OCI-LY7 (cell line): ENCODE data around the gene GXYLT1.

Source experiments
- EZH2phosphoT487 ChIP-seq: fragments of 200-600 bp; sonication (generic); IDR thresholded peaks from 2 replicates; pipeline ENCODE4 v1.6.1; 2018; ENCODE audit warnings: low read depth, borderline replicate concordance, mild to moderate bottlenecking, mixed run types, antibody characterized with exemption, low read length, moderate library complexity, mixed read lengths
- TF ChIP-seq, protein P1 (sequence below): fragments of 200-600 bp; sonication (generic); conservative IDR thresholded peaks from 2 replicates; pipeline ENCODE4 v1.5.1; 2014; ENCODE audit warnings: mild to moderate bottlenecking, antibody characterized with exemption, low read length, moderate library complexity, mixed read lengths

DNA sequence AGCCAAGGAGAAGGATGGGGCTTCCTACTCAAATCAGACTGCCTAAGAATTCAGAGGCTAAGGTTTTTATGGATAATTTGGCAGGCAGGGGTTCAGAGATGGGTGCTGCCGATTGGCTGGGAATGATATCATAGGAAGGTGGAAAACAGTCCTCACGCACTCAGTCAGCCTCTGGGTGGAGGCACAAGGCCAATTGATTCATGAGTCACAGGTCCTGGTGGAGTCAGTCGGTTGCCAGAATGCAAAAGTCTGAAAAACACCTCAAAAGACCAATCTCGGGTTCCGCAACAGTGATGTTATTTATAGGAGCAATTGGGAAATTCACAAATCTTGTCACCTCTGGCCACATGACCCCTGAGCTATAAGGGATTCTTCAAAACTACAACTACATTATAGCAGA, 105.5 kb downstream of the GXYLT1 start:
- TF ChIP-seq, protein P1, sequence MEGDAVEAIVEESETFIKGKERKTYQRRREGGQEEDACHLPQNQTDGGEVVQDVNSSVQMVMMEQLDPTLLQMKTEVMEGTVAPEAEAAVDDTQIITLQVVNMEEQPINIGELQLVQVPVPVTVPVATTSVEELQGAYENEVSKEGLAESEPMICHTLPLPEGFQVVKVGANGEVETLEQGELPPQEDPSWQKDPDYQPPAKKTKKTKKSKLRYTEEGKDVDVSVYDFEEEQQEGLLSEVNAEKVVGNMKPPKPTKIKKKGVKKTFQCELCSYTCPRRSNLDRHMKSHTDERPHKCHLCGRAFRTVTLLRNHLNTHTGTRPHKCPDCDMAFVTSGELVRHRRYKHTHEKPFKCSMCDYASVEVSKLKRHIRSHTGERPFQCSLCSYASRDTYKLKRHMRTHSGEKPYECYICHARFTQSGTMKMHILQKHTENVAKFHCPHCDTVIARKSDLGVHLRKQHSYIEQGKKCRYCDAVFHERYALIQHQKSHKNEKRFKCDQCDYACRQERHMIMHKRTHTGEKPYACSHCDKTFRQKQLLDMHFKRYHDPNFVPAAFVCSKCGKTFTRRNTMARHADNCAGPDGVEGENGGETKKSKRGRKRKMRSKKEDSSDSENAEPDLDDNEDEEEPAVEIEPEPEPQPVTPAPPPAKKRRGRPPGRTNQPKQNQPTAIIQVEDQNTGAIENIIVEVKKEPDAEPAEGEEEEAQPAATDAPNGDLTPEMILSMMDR = no peak
- TF ChIP-seq EZH2phosphoT487 = no peak
